ENCODE data around the gene KIAA0513. TPM values are rescaled to one million over a fixed set of nuclear protein-coding genes. Genes with fewer than 3 reads are reported as not detected.

KIAA0513 gene
- total RNA-seq, 3 donors from 2014 or later, result 31.9 to 36.5 (median 33.5) TPM

DNA sequence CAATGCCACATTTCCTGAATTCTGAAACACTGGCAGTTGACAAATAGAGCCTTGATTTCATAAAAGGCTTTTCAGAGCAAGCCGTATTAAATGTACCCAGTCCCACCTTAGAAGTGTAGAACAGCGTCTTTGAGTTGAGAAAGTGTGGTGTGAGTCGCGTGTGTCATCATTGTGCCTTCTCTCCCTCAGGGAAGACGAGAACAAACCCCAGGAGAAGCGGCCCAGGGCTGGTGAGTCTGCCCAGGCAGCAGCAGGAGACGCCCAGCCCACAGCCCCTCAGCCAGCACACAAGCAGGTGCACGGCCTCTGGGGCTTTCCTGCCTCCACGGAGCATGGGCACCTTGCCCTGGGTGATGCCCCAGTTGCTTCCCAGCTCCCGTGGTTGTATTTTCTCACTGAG, 50.6 kb downstream of the KIAA0513 start:
- ATAC-seq (no peak), DNase-seq (no peak)
- no peaks in the 10 kb centered on the region for H3K36me3 ChIP-seq (ENCODE audit: low read depth)
- H3K9me3 ChIP-seq, result no peaks in the 10 kb centered on the region
- TF ChIP-seq, protein P1, sequence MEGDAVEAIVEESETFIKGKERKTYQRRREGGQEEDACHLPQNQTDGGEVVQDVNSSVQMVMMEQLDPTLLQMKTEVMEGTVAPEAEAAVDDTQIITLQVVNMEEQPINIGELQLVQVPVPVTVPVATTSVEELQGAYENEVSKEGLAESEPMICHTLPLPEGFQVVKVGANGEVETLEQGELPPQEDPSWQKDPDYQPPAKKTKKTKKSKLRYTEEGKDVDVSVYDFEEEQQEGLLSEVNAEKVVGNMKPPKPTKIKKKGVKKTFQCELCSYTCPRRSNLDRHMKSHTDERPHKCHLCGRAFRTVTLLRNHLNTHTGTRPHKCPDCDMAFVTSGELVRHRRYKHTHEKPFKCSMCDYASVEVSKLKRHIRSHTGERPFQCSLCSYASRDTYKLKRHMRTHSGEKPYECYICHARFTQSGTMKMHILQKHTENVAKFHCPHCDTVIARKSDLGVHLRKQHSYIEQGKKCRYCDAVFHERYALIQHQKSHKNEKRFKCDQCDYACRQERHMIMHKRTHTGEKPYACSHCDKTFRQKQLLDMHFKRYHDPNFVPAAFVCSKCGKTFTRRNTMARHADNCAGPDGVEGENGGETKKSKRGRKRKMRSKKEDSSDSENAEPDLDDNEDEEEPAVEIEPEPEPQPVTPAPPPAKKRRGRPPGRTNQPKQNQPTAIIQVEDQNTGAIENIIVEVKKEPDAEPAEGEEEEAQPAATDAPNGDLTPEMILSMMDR (IDR thresholded peaks at IDR 0.05), result no peak
- intact Hi-C loops (cut with DNase I, micrococcal nuclease), result no loop called here
- no peak overlapping the region for H3K4me3 ChIP-seq
- H3K4me1 ChIP-seq (ENCODE audit: low read depth), result no peaks in the 10 kb centered on the region

DNA sequence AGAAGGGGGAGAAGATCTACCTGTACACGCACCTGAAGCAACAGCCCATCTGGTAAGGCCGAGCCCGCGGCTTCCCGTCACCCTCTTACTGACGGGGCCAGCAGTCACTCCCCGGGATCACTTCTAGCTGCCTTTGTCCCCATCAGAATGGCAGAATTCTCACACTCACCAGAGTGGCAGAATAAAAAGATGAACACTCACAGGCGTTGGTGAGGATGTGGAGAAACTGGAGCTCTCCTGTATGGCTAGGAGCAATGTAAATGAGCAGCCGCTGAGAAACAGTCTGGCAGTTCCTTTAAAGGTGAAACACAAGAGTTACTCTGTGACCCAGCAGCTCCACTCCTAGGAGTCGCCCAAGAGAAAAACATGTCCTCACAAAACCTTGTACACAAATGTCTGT, 51.4 kb downstream of the KIAA0513 start:
- intact Hi-C loops (cut with DNase I, micrococcal nuclease), result no loop called here
- Histone ChIP-seq H3K4me3 (no peak overlapping the region), H3K36me3 (ENCODE audit: low read depth) (no peaks in the 10 kb centered on the region), H3K9me3 (no peaks in the 10 kb centered on the region), H3K4me1 (ENCODE audit: low read depth) (no peaks in the 10 kb centered on the region)
- TF ChIP-seq, protein P1 (IDR thresholded peaks at IDR 0.05), result no peak
- DNase-seq (no peak), ATAC-seq (no peak)

DNA sequence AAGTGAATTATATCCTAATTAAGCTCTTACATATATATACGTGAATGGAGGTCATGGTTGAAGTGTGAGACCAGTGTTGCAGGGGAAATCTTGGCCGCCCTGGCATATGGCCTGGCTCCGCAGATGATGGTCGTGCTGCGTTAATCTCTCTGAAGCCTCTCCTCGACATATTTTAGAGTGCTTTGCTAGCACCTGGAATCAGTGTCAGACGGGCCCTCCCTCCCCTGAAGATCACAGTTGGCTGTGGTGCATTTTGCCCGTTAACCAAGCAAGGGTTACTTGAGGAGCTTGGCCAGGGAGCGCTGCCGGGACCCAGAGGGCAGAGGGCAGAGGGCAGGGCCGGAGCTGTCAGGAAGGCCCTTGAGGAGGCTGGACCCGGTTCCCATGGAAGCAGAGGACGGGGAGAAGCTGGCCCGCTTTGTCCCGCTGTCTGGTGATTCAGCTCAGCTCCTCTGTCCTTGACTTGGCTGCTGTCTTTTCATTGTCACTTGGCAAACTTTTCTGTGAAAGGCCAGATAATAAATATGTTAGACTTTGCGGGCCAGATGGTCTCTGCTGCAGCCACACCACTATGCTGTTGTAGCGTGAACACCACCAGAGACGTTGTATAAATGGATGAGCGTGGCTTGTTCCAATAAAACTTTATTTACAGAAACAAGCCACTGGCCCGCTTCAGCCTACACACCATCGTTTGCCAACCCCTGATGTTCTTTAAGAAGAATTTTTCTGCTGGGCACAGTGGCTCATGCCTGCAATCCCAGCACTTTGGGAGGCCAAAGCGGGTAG, 52.4 kb downstream of the KIAA0513 start:
- intact Hi-C loops (cut with DNase I, micrococcal nuclease), result no loop called here
- TF ChIP-seq, protein P1 (IDR thresholded peaks at IDR 0.05), result no peak
- ATAC-seq, result no peak
- no peaks in the 10 kb centered on the region for H3K4me1 ChIP-seq (ENCODE audit: low read depth)
- DNase-seq, result no peak
- H3K4me3 ChIP-seq, result no peak overlapping the region
- no peaks in the 10 kb centered on the region for H3K9me3 ChIP-seq
- no peaks in the 10 kb centered on the region for H3K36me3 ChIP-seq (ENCODE audit: low read depth)

DNA sequence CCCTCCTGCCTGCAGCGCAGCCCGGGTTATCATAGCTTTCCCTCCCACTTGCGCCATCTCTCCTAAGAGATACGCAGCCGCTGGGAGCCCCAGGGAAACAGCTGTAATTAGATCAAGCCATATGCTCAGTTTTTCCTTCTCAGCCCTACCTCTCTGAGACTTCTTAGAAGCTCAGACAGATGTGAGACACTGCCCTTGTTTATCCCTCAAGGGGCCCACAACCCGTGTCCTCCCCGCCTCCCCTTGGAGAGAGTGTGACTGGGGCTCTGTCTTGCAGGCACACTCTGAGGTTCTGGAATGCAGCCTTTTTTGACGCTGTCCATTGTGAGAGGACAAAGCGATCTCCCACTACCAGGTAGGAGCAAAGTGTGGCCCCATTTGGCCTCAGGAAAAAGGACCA, 53.4 kb downstream of the KIAA0513 start:
- Histone ChIP-seq H3K4me1 (ENCODE audit: low read depth) (no peaks in the 10 kb centered on the region), H3K4me3 (no peak overlapping the region), H3K9me3 (no peaks in the 10 kb centered on the region), H3K36me3 (ENCODE audit: low read depth) (no peaks in the 10 kb centered on the region)
- no peak for ATAC-seq
- no peak for DNase-seq
- intact Hi-C loops (cut with DNase I, micrococcal nuclease), result no loop called here
- TF ChIP-seq, protein P1 (IDR thresholded peaks at IDR 0.05), result no peak

DNA sequence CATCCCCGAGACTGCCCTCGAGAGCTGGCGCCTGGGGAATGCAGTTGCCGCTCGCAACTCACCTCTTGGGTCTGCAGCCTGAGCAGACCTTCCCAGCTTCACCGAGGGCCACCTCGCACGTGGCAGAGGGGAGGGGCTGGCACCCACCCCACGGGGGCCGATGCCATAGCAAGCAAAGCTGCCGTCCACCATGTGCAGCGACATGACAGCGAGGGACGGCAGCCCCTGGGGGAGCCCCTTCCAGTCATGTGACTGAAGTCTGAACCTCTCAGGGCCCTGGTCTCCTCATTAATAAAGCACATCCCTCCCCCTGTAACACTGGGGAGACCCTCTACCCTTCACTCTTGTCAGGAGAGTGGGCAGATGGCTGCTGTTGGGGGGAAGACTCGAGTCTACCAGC, 54.2 kb downstream of the KIAA0513 start:
- H3K9me3 ChIP-seq, result no peaks in the 10 kb centered on the region
- TF ChIP-seq, protein P1 (IDR thresholded peaks at IDR 0.05), result no peak
- ATAC-seq (no peak), DNase-seq (no peak)
- intact Hi-C loops (cut with DNase I, micrococcal nuclease), result no loop called here
- H3K4me3 ChIP-seq, result no peak overlapping the region
- no peaks in the 10 kb centered on the region for H3K36me3 ChIP-seq (ENCODE audit: low read depth)
- H3K4me1 ChIP-seq (ENCODE audit: low read depth), result peaks cover 3% of the 10 kb centered on the region

Data from mucosa of descending colon (tissue), 3 donors.